Measurements from ENCODE around the gene CDHR2.

GRCh38 chr5:176608142-176608705 lies 59.1 kb downstream of the CDHR2 start:
- no peak for TF ChIP-seq EZH2 (optimal IDR thresholded peaks at IDR 0.05; ENCODE audit: low read depth, low read length)
- TF ChIP-seq, protein P1, sequence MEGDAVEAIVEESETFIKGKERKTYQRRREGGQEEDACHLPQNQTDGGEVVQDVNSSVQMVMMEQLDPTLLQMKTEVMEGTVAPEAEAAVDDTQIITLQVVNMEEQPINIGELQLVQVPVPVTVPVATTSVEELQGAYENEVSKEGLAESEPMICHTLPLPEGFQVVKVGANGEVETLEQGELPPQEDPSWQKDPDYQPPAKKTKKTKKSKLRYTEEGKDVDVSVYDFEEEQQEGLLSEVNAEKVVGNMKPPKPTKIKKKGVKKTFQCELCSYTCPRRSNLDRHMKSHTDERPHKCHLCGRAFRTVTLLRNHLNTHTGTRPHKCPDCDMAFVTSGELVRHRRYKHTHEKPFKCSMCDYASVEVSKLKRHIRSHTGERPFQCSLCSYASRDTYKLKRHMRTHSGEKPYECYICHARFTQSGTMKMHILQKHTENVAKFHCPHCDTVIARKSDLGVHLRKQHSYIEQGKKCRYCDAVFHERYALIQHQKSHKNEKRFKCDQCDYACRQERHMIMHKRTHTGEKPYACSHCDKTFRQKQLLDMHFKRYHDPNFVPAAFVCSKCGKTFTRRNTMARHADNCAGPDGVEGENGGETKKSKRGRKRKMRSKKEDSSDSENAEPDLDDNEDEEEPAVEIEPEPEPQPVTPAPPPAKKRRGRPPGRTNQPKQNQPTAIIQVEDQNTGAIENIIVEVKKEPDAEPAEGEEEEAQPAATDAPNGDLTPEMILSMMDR (IDR thresholded peaks at IDR 0.05; ENCODE audit: low read length): no peak

All from MM.1S (cell line).